Measurements from ENCODE around the gene SCN1A.
A peak's percentile ranks its signal among the peaks of the same experiment; 100 is the strongest.

The SCN1A gene

GRCh38 chr2:165959371-165959770, 168.4 kb downstream of the SCN1A start:
- no peak for DNase-seq

- DNase-seq: no peak
Observed at GRCh38 chr2:165958313-165958960, 169.4 kb downstream of the SCN1A start.

GRCh38 chr2:165957030-165957675, 170.7 kb downstream of the SCN1A start:
- DNase-seq: no peak

GRCh38 chr2:165953655-165954606, 173.9 kb downstream of the SCN1A start, which contains the start of gene TTC21B:
Gene TTC21B (minus strand): TSS chr2:165953776. CDS start chr2:165953705, 71 bp downstream.
- peak; percentile 62 for DNase-seq

- no peak for DNase-seq
Observed at GRCh38 chr2:165953306-165953654, 174.5 kb downstream of the SCN1A start.

- DNase-seq: no peak
Observed at GRCh38 chr2:165952741-165953211, 175.0 kb downstream of the SCN1A start.

- no peak for DNase-seq
Observed at GRCh38 chr2:165952085-165952484, 175.7 kb downstream of the SCN1A start.

GRCh38 chr2:165950438-165950837, 177.4 kb downstream of the SCN1A start:
- no peak for DNase-seq

- no peak for DNase-seq
Observed at GRCh38 chr2:165941827-165942226, 186.0 kb downstream of the SCN1A start.

GRCh38 chr2:165938237-165938636, 189.6 kb downstream of the SCN1A start:
- no peak for DNase-seq
